ENCODE data around the gene DENND1A.

DNA sequence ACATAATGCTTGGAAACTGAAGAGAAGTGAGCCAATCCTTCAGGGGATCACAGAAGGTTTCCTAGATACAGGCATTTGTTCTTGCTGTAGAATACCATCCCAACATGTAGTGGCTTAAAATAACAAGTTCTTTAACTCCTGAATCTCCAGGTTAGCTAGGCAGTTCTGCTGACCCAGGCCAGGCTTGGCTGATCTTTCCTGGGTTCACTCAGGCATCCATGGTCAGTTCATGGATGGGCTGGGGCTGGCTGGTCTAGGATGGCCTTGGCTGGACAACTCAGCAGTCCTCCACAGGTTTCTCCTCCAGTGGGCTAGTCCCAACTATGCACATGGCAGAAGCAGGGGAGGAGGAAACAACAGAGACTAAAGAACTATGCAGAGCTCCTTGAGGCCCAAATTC is 37.4 kb upstream of the DENND1A start:
- TF ChIP-seq CTCF (IDR thresholded peaks at IDR 0.05) (no peak), POLR2A (IDR thresholded peaks at IDR 0.05) (no peak)
